Measurements from ENCODE around the gene SIAE. TPM values are rescaled to one million over a fixed set of nuclear protein-coding genes. Genes with fewer than 3 reads are reported as not detected.

SIAE gene
- total RNA-seq, 2 experiments from 2014 or later, result 4.5 to 5.6 TPM

- H3K27me3 Mint-ChIP-seq, result peaks cover 33% of the 10 kb centered on the region
- no peak overlapping the region for H3K27ac Mint-ChIP-seq
- Histone ChIP-seq H3K36me3 (ENCODE audit: insufficient read depth, low read length) (no peaks in the 10 kb centered on the region), H3K4me3 (ENCODE audit: low read length) (no peak overlapping the region), H3K27me3 (ENCODE audit: control insufficient read depth in 1 of 2, insufficient read depth in 2 of 2, low read length in 2 of 2) (peaks cover 0 to 3% of the 10 kb centered on the region in 2 experiments), H3K9me3 (ENCODE audit: control insufficient read depth in 1 of 2, insufficient read depth in 1 of 2, low read length in 2 of 2) (no peaks in the 10 kb centered on the region), H3K4me1 (ENCODE audit: insufficient read depth, low read length) (no peaks in the 10 kb centered on the region), H3K27ac (ENCODE audit: low read depth in 1 of 2, low read length in 2 of 2) (no peak overlapping the region)
- no peaks in the 10 kb centered on the region for H3K4me1 Mint-ChIP-seq (ENCODE audit: low read depth)
- ATAC-seq (ENCODE audit: poor library complexity), result no peak
- intact Hi-C loops (cut with DNase I, micrococcal nuclease), result loop anchor here (2.0 to 5.0 kb wide), 2 partner anchors 168 to 513 kb away; no protein-coding TSS in a partner anchor
- no peak for DNase-seq
- POLR2A ChIA-PET, result no interaction called here
- H3K36me3 Mint-ChIP-seq (ENCODE audit: low read depth), result no peaks in the 10 kb centered on the region
- no peak overlapping the region for H3K4me3 Mint-ChIP-seq
- CTCF ChIA-PET, result no interaction called here
- H3K9me3 Mint-ChIP-seq, result no peaks in the 10 kb centered on the region
- TF ChIP-seq, protein P1, sequence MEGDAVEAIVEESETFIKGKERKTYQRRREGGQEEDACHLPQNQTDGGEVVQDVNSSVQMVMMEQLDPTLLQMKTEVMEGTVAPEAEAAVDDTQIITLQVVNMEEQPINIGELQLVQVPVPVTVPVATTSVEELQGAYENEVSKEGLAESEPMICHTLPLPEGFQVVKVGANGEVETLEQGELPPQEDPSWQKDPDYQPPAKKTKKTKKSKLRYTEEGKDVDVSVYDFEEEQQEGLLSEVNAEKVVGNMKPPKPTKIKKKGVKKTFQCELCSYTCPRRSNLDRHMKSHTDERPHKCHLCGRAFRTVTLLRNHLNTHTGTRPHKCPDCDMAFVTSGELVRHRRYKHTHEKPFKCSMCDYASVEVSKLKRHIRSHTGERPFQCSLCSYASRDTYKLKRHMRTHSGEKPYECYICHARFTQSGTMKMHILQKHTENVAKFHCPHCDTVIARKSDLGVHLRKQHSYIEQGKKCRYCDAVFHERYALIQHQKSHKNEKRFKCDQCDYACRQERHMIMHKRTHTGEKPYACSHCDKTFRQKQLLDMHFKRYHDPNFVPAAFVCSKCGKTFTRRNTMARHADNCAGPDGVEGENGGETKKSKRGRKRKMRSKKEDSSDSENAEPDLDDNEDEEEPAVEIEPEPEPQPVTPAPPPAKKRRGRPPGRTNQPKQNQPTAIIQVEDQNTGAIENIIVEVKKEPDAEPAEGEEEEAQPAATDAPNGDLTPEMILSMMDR (IDR thresholded peaks at IDR 0.05), result no peak
These were observed 88.7 kb downstream of the SIAE start for GRCh38 chr11:124584681-124585372.

- Histone ChIP-seq H3K9me3 (ENCODE audit: control insufficient read depth in 1 of 2, insufficient read depth in 1 of 2, low read length in 2 of 2) (no peaks in the 10 kb centered on the region), H3K4me3 (ENCODE audit: low read length) (no peak overlapping the region), H3K27me3 (ENCODE audit: control insufficient read depth in 1 of 2, insufficient read depth in 2 of 2, low read length in 2 of 2) (peaks cover 0 to 3% of the 10 kb centered on the region in 2 experiments), H3K36me3 (ENCODE audit: insufficient read depth, low read length) (no peaks in the 10 kb centered on the region), H3K27ac (ENCODE audit: low read depth in 1 of 2, low read length in 2 of 2) (no peak overlapping the region), H3K4me1 (ENCODE audit: insufficient read depth, low read length) (no peaks in the 10 kb centered on the region)
- ChIA-PET POLR2A (no interaction called here), CTCF (interaction anchor here (1.2 kb wide), 1 partner anchor 10 kb away, joined by 3 read pairs; no protein-coding TSS in a partner anchor)
- Mint-ChIP-seq H3K27me3 (peaks cover 29% of the 10 kb centered on the region), H3K9me3 (no peaks in the 10 kb centered on the region), H3K27ac (no peak overlapping the region), H3K36me3 (ENCODE audit: low read depth) (no peaks in the 10 kb centered on the region), H3K4me1 (ENCODE audit: low read depth) (no peaks in the 10 kb centered on the region), H3K4me3 (no peak overlapping the region)
- DNase-seq (no peak), ATAC-seq (ENCODE audit: poor library complexity) (no peak)
- intact Hi-C loops (cut with DNase I, micrococcal nuclease), result loop anchor here in 1 of 2 experiments (2.0 kb wide), 1 partner anchor 167 kb away; no protein-coding TSS in a partner anchor
- TF ChIP-seq, protein P1 (IDR thresholded peaks at IDR 0.05), result no peak
These were observed 89.8 kb downstream of the SIAE start for GRCh38 chr11:124583781-124584180.

Other genes with a start within 250 kb of the SIAE start
- gene OR8B4, start 248.9 kb downstream of the SIAE start, total RNA-seq, result not detected
- gene OR8B8, start 228.0 kb downstream of the SIAE start, total RNA-seq, result not detected
- not detected for gene OR8B12, start 130.1 kb downstream of the SIAE start, total RNA-seq
- gene OR8A1, start 103.7 kb downstream of the SIAE start, total RNA-seq, result not detected
- not detected for gene PANX3, start 62.3 kb downstream of the SIAE start, total RNA-seq
- 10 to 100 TPM; 62.4 to 65.9 TPM for gene TBRG1, start 50.9 kb downstream of the SIAE start, total RNA-seq
- under 1 TPM in 1 of 2 experiments, not detected in 1; 0.16 TPM for gene SPA17, start 165 bp upstream of the SIAE start, total RNA-seq
- gene NRGN, start 66.2 kb upstream of the SIAE start, total RNA-seq, result 1 to 10 TPM in 1 of 2 experiments, under 1 TPM in 1; 0.84 to 1.4 TPM
- gene VSIG2, start 78.5 kb upstream of the SIAE start, total RNA-seq, result under 1 TPM in 1 of 2 experiments, not detected in 1; 0.28 TPM
- under 1 TPM; 0.38 to 0.64 TPM for gene ESAM, start 88.6 kb upstream of the SIAE start, total RNA-seq
- 1 to 10 TPM; 4.2 to 5.1 TPM for gene MSANTD2, start 126.7 kb upstream of the SIAE start, total RNA-seq
- gene ROBO3, start 191.7 kb upstream of the SIAE start, total RNA-seq, result 10 to 100 TPM; 26.2 to 27.2 TPM
- not detected for gene ROBO4, start 224.1 kb upstream of the SIAE start, total RNA-seq
- not detected for gene HEPN1, start 245.5 kb upstream of the SIAE start, total RNA-seq